Measurements from ENCODE around the gene MCM10. TPM values are rescaled to one million over a fixed set of nuclear protein-coding genes. Genes with fewer than 3 reads are reported as not detected.

MCM10 gene
- total RNA-seq, 1 donor from 2014 or later: 14.8 TPM

- Mint-ChIP-seq H3K36me3 (no peaks in the 10 kb centered on the region), H3K27me3 (ENCODE audit: low read depth) (no peaks in the 10 kb centered on the region), H3K4me3 (no peak overlapping the region), H3K27ac (no peak overlapping the region), H3K4me1 (no peaks in the 10 kb centered on the region), H3K9me3 (peaks cover 6% of the 10 kb centered on the region)
- TF ChIP-seq CTCF (IDR thresholded peaks at IDR 0.05; ENCODE audit: unreplicated experiment): no peak
- DNase-seq (ENCODE audit: low spot score in 2 of 2, unreplicated experiment in 2 of 2): no peak
Measured at GRCh38 chr10:13222151-13222550, 60.8 kb downstream of the MCM10 start.

- H3K36me3 Mint-ChIP-seq: no peaks in the 10 kb centered on the region
- peaks cover 6% of the 10 kb centered on the region for H3K9me3 Mint-ChIP-seq
- DNase-seq (ENCODE audit: low spot score in 2 of 2, unreplicated experiment in 2 of 2): no peak
- no peak for TF ChIP-seq CTCF (IDR thresholded peaks at IDR 0.05; ENCODE audit: unreplicated experiment)
- H3K27me3 Mint-ChIP-seq (ENCODE audit: low read depth): no peaks in the 10 kb centered on the region
- no peaks in the 10 kb centered on the region for H3K4me1 Mint-ChIP-seq
- no peak overlapping the region for H3K4me3 Mint-ChIP-seq
- H3K27ac Mint-ChIP-seq: no peak overlapping the region
Measured at GRCh38 chr10:13222566-13222965, 61.2 kb downstream of the MCM10 start.

GRCh38 chr10:13223241-13223640 is 61.9 kb downstream of the MCM10 start:
- no peaks in the 10 kb centered on the region for H3K4me1 Mint-ChIP-seq
- no peak for TF ChIP-seq CTCF (IDR thresholded peaks at IDR 0.05; ENCODE audit: unreplicated experiment)
- H3K27me3 Mint-ChIP-seq (ENCODE audit: low read depth): no peaks in the 10 kb centered on the region
- DNase-seq (ENCODE audit: low spot score in 2 of 2, unreplicated experiment in 2 of 2): no peak
- no peak overlapping the region for H3K27ac Mint-ChIP-seq
- H3K9me3 Mint-ChIP-seq: peaks cover 6% of the 10 kb centered on the region
- no peak overlapping the region for H3K4me3 Mint-ChIP-seq
- no peaks in the 10 kb centered on the region for H3K36me3 Mint-ChIP-seq

- H3K27ac Mint-ChIP-seq: no peak overlapping the region
- no peak for DNase-seq (ENCODE audit: low spot score in 2 of 2, unreplicated experiment in 2 of 2)
- H3K4me1 Mint-ChIP-seq: no peaks in the 10 kb centered on the region
- H3K27me3 Mint-ChIP-seq (ENCODE audit: low read depth): no peaks in the 10 kb centered on the region
- no peak overlapping the region for H3K4me3 Mint-ChIP-seq
- H3K36me3 Mint-ChIP-seq: no peaks in the 10 kb centered on the region
- H3K9me3 Mint-ChIP-seq: peaks cover 3% of the 10 kb centered on the region
- no peak for TF ChIP-seq CTCF (IDR thresholded peaks at IDR 0.05; ENCODE audit: unreplicated experiment)
Measured at GRCh38 chr10:13224210-13224995, 63.0 kb downstream of the MCM10 start.

- H3K36me3 Mint-ChIP-seq: no peaks in the 10 kb centered on the region
- H3K27ac Mint-ChIP-seq: no peak overlapping the region
- H3K4me1 Mint-ChIP-seq: peaks cover 3% of the 10 kb centered on the region
Measured at GRCh38 chr10:13225601-13226000, 64.2 kb downstream of the MCM10 start.

More at GRCh38 chr10:13225601-13226000, 64.2 kb downstream of the MCM10 start:
- TF ChIP-seq CTCF (IDR thresholded peaks at IDR 0.05; ENCODE audit: unreplicated experiment): no peak
- H3K27me3 Mint-ChIP-seq (ENCODE audit: low read depth): no peaks in the 10 kb centered on the region
- no peak overlapping the region for H3K4me3 Mint-ChIP-seq
- DNase-seq (ENCODE audit: low spot score in 2 of 2, unreplicated experiment in 2 of 2): no peak
- no peaks in the 10 kb centered on the region for H3K9me3 Mint-ChIP-seq
